GM19035 (cell line): ENCODE results near the gene CCDC88C.
"Not testable (repeated sequence)": the region's sequence is repeated elsewhere in the genome, so short reads cannot be mapped to it uniquely, and the experiment has no call there.

Experiments
- ATAC-seq: cut with Tn5 transposase; IDR thresholded peaks from one replicate; pipeline ENCODE4 v1.9.1; 2021; ENCODE audit not compliant: unreplicated experiment

Gene CCDC88C, protein sequence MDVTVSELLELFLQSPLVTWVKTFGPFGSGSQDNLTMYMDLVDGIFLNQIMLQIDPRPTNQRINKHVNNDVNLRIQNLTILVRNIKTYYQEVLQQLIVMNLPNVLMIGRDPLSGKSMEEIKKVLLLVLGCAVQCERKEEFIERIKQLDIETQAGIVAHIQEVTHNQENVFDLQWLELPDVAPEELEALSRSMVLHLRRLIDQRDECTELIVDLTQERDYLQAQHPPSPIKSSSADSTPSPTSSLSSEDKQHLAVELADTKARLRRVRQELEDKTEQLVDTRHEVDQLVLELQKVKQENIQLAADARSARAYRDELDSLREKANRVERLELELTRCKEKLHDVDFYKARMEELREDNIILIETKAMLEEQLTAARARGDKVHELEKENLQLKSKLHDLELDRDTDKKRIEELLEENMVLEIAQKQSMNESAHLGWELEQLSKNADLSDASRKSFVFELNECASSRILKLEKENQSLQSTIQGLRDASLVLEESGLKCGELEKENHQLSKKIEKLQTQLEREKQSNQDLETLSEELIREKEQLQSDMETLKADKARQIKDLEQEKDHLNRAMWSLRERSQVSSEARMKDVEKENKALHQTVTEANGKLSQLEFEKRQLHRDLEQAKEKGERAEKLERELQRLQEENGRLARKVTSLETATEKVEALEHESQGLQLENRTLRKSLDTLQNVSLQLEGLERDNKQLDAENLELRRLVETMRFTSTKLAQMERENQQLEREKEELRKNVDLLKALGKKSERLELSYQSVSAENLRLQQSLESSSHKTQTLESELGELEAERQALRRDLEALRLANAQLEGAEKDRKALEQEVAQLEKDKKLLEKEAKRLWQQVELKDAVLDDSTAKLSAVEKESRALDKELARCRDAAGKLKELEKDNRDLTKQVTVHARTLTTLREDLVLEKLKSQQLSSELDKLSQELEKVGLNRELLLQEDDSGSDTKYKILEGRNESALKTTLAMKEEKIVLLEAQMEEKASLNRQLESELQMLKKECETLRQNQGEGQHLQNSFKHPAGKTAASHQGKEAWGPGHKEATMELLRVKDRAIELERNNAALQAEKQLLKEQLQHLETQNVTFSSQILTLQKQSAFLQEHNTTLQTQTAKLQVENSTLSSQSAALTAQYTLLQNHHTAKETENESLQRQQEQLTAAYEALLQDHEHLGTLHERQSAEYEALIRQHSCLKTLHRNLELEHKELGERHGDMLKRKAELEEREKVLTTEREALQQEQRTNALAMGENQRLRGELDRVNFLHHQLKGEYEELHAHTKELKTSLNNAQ (N-terminal part only)

DNA sequence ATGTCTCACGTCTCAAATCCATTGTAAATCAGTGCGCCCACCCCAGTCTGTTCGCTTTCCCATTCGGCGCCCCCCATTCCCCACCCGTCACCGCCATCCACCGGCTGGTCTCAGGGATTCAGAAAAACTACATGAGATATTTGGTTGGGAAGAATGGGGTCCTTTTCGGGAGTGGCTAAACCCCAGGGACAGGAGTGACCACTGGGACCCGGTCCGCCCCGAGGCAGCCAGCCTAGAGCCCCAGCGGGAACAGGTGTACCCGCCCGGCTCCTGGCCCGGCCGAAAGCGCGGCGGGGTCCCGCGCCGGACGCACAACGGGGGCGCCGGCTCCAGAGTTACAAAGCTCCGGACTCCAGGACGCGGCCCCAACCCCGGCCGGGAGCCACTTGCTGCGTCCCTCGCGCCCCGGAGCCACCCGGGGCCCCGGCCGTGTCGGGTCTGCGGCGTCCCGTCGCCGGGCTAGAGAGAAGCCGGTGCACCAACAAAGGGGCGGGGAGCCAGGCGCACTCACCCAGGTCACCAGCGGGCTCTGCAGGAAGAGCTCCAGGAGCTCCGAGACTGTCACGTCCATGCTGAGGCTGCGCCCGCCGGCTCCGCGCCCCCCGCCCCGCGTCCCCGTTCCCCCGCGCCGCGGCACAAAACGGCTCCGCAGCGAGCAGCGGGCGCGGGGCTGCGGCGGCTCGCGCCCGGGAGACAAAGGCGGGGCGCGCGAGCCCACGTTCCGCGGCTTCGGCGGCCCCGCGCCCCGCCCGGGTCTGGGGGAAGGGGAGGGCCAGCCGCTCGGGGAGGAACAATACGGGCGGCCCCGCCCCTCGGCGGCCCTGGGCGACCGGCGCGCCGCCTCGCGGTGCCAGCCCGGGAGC, at the start of gene CCDC88C:
TSS of gene CCDC88C (minus strand) at position 701 of the 863 bp plus-strand sequence. CDS start at position 571, 130 bp downstream.
- ATAC-seq, result peak; percentile 57

DNA sequence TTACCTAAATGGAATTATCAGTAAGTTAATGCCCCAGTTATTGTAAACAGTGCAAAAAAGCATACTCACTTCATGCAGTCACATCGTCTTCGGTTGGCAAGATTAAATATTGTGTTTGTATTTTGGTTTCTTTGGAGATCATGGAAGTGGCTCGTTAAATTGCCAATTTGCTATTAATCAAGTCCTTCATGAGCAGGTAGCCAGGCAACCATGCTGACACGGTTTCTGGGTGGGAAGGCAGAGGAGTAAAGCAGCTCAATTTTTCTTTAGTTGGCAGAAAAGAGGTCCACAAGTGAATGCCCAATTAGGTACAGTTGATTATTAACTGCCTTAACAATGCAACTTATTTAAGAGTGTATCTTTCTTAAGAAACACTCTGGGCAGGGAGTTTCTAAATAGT, 48.6 kb upstream of the CCDC88C start:
- ATAC-seq, result no peak

DNA sequence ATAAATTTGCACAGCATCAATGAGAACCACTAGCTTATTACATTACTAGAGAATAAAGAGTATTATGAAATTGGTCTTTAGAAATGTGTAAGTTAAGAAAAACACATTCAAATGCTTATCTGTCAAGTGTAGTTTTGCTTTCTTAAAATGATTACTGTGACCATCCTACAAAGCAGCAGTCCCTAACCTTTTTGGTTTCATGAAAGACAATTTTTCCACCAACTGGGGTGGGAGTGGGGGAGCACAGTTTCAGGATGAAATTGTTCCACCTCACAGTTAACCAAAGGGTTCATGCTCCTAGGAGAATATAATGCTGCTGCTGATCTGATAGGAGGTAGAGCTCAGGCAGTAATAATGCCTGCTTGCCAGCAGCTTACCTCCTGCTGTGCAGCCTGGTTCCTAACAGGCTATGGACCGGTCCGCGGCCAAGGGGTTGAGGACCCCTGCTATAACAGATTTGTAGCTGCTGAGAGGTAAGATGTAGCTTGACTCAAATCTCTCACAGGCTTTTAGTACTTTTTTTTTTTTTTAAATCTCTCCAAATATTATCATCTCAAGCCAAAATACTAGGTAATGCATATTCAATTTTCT, 47.1 kb upstream of the CCDC88C start:
- ATAC-seq, result no peak

DNA sequence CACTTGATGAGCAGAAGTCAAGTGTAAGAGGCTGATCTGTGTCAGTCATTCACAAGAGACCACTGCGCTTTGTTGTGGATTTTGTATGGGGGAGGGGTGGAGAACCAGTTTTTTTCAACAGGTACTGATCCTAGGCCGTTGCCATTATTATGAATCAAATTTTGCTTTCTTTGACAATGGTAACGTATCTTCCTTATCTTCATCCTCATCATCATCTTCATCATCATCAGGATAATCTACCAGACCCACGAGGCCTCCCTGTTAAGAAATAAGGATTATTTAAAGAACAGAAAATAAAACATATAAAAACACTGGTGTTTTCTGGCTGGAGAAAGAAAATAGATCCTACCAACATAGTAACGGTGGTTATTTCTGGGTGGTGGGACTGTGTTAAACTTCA, 41.0 kb upstream of the CCDC88C start:
- ATAC-seq, result no peak

DNA sequence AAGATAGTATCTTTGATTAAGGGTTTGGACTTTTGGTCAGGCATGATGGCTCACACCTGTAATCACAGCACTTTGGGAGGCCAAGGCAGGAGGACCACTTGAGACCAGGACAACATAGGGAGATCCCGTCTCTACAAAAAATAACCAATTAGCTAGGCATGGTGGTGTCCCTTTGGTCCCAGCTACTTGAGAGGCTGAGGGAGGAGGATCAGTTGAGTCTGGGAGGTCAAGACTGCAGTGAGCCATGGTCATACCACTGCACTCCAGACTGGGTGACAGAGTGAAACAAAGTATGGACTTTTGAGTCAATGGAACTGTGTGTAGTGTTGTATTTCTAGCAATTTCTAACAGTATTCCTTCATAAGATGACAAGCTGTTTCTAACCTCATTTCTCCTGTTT, 38.7 kb upstream of the CCDC88C start:
- no peak for ATAC-seq

DNA sequence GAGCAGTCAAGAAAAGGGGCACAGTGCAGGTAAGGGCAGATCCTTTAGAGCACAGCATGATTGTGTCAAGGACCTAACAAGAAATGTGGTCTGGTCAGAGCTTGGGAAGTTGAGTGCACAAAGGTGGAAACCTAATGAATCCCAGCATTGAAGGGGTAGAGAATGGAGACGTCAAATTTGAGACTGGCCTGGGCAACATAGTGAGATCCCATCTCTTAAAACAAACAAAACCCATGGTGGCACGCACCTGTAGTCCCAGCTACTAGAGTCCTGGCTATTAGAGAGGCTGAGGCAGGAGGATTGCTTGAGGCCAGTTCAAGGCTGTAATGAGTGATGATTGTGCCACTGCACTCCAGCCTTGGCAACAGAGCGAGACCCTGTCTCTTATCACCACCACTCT, 37.0 kb upstream of the CCDC88C start:
- no peak for ATAC-seq

DNA sequence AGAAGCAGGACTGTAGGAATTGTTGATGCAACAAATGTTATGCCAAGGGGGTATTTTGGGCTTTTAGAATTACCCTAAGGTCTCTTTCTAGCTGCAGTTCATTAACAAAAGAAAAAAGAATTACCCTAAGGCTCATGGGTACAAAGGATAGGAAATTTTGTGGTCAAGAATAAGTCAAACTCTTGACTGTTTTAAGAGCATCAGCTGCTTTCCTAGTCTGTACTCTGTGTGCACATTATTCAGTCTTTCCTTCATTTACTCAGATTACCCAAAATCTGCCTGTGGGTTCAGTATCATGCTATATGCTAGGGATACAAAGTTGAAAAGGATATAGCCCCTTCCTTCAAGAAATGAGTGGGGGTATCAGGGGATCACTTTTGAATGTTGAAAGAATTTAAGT, 36.5 kb upstream of the CCDC88C start:
- ATAC-seq, result no peak

DNA sequence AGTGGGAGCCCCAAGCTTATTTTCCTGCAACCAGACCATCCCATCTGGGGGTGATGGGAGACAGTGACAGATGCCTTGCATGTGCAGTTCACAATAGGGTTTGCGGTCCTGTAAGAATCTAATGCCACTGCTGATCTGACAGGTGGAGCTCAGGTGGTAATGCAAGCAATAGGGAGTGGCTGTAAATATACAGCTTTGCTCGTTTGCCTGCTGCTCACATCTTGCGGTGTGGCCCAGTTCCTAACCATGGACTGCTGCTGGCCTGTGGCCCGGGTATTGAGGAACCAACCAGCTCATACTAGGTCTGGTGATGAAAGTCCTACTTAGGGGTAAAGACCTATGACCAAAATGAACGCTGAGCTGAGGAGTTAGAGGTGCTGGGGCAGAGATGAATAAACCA, 36.1 kb upstream of the CCDC88C start:
- ATAC-seq, result no peak

DNA sequence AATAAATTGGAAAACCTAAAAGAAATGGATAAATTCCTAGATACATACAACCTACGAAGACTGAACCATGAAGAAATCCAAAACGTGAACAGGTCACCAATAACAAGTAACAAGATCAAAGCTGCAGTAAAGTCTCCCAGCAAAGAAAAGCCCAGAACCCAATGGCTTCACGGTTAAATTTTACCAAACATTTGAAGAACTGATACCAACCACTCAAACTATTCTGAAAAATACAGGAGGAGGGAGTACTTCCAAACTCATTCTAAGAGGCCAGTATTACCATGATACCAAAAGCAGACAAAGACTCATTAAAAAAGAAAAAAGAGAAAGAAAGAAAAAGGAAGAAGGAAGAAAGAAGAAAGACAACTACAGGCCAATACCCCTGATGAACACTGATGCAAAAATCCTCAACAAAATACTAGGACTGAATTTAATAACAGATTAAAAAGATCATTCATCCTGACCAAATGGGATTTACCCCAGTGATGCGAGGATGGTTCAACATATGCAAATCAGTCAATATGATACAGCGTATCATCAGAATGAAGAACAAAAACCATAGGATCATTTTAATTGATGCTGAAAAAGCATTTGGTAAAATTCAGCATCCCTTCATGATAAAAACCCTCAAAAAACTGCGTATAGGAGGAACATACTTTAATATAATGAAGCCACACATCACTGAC, 26.9 kb upstream of the CCDC88C start:
- no peak for ATAC-seq

DNA sequence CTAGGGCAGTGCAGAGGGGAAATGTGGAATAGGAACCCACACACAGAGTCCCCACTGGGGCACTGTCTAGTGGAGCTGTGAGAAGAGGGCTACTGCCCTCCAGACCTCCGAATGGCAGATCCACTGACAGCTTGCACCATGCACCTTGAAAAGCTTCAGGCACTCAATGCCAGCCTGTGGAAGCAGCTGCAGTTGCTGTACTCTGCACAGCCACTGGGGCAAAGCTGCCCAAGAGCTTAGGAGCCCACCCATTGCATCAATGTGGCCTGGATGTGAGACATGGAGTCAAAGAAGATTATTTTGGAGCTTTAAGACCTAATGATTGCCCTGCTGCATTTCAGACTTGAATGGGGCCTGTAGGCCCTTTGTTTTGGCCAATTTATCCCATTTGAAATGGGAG, 21.7 kb upstream of the CCDC88C start:
- no peak for ATAC-seq

DNA sequence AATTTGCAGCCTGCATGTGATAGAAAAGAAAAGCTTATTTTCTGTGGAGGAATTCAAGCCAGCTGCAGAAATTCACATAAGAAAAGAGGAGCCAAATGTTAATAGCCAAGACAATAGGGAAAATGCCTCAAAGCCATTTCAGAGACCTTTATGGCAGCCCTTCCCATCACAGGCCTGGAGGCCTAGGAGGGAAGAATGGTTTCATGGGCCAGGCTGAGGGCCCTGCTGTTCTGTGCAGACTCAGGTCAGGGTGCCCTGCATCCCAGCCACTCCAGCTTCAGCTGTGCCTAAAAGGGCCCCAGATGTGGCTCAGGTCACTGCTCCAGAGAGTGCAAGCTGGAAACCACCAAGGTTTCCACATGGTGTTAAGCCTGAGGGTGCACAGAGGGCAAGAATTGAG, 21.2 kb upstream of the CCDC88C start:
- ATAC-seq, result no peak

DNA sequence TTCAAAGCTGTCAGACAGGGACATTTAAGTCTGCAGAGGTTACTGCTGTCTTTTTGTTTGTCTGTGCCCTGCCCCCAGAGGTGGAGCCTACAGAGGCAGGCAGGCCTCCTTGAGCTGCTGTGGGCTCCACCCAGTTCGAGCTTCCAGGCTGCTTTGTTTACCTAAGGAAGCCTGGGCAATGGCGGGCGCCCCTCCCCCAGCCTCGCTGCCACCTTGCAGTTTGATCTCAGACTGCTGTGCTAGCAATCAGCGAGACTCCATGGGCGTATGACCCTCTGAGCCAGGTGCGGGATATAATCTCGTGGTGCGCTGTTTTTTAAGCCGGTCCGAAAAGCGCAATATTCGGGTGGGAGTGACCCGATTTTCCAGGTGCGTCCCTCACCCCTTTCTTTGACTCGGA, 18.6 kb upstream of the CCDC88C start:
- ATAC-seq, result not testable (repeated sequence)

DNA sequence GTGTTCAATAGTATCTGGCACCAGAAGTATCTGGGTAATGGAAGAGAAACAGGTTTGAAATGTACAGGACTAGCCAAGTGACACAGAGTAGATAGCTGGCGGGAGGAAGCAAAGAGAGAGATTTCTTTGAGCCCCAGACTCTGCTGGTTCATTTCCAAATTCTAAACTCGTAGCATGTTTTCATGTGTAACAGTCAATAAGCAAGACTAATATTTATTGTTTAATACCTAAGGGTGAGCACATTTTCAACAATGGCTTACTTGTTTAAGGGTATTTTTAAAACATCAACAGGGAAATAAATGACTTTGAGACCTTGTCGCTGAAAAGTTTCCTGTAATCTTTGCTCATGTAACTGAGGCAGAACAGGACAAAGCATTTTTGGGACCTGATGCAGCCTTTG, 11.8 kb upstream of the CCDC88C start:
- ATAC-seq, result no peak

DNA sequence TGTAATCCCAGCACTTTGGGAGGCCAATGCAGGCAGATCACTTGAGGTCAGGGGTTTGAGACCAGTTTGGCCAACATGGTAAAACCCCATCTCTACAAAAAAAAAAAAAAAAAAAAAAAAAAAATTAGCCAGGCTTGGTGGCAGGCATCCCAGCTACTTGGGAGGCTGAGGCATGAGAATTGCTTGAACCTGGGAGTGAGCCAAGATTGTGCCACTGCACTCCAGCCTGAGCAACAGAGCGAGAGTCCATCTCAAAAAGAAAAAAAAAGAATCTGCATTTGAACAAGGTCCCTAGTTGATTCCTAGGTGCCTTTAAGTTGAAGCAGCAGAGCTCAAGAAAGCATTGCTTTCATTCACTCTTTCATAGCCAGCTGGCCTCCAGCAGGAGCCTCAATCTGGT, 11.3 kb upstream of the CCDC88C start:
- not testable (repeated sequence) for ATAC-seq

DNA sequence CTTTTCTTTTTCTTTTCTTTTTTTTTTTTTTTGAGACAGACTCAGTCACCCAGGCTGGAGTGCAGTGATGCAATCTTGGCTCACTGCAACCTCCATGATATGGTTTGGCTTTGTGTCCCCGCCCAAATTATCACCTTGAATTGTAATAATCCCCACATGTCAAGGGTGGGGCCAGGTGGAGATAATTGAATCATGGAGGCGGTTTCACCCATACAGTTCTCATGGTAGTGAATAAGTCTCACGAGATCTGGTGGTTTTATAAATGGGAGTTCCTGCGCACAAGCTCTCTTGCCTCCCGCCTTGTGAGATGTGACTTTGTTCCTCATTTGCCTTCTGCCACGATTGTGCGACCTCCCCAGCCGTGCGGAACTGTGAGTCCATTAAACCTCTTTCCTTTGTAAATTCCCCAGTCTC, 7.9 kb upstream of the CCDC88C start:
- ATAC-seq, result not testable (repeated sequence)

DNA sequence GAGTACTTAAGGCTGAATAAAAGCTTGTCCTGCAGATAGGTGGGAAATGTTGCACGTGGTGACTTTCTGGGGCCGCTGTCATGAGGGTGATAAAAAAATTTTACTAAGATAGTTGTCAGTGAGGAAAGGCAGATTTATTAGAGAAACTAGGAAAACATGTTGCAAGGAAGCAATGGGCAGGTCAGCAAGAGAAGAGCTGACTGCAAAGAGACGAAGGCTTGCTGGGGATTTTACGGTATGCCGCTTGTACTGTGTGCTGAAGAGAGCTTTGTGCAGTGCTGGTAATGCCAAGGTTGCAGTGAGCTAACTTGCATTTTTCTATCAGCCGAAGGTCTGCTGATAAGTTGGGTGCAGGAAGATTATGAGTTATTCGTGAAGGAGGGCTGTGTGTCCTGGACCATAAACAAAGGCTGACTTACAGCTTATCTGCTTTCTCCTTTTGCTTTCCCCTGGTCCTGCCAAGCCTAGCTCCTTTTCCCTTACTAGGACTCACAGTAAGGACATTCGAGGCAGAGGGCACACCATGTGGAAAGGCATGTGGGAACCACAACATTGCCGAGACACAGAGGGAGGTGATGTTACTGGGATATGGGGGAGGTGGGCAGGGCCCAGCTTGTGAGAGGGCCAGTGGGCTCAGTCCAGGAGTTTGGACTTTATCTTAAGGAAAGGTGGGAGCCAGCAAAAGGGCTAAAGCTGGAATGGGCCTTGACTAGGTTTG, 7.4 kb upstream of the CCDC88C start:
- no peak for ATAC-seq

DNA sequence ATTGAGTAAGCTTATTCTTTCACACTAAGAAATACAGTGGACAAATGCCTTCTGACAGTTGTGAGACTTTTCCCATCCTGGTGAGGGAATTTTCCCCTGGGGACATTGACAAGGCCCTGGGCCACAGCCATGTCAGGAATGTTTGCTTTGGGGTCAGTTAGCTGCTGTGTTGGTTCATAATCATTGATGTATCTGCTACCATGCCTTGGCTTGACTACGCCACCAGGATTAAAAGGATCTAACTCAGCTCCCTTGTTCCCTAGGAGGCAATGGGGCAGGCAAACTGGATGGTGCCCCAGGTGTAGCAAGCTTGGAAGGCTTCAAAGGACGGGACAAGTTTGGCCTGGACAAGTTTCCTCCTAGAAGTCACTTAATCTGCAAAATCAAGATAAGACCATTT, 3.1 kb upstream of the CCDC88C start:
- ATAC-seq, result no peak

DNA sequence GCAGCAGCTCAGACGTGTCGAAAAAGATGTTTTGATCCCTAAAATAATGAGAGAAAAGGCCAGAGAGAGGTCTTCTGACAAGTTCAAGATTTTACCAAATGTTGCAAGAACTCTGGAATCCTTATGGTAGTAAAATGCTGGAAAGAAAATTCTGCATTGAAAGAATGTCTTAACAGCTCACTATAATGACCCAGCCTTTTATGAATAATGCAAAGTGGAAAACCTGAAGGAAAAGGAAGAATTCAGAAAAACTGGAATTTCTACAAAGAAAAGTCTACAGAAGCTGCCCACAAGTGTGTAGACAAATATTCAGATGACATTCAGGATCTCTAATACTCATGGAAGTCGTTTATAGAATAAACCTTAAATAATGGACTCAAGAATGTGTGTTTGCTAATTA, 1.8 kb upstream of the CCDC88C start:
- ATAC-seq, result no peak

DNA sequence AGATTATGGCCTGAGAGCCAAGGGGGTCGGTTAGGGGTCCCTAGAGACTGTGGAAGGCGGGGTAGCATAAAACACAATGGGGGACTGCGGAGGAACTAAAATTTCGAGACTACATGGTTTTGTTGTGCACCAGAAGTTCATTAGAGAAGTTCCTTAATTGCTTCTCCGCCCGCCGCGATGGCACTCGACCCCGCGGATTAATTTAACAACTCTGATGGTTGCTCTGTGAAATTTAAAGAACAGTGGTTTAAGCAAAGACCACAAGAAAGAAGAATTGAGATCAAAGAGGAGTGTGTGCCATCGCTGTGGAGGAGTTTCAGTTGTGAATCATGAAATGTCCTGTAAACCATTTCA, 1.4 kb upstream of the CCDC88C start:
- no peak for ATAC-seq
